EL (cell line): ENCODE measurements around the gene HAUS3.
"Not testable (repeated sequence)": the region's sequence is repeated elsewhere in the genome, so short reads cannot be mapped to it uniquely, and the experiment has no call there.

Experiments used
- DNase-seq: peaks from one replicate; pipeline ENCODE4 v3.0.0-alpha.2; 2016

The HAUS3 gene

DNA sequence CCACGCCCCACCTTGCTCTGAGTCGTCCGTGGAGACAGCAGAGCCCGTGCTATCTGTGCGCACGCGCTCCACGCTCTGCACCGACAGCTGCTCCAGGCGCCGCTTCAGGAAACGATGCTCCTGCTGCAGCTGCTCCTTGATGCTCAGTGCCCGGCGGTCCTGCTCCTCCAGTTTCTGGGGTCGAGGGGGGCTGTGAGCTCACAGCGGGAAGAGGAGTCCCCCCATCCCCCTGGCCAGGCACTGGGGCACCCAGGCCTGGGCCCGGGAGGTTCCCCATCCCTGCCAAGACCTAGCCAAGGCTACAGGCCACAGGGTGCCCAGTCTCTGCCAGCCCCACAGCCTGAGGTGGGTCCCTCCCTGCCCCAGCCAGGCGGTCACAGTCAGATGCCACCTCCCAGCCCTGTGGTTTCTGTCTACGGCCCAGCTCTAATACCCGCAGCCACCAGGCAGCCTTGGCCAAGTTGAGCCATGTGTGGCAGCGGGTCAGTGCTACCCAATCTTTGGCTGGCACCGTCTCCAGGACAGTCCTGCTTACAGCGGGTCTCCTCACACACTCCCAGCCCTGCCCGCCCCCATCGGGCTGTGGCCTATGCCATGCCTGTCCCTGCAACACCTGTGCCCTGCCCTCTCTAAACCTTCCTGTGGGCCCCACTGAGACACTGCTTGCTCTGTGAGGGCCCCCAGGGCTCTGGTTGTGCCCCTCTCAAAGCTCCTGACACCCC is 9.3 kb upstream of the HAUS3 start:
- no peak for DNase-seq

DNA sequence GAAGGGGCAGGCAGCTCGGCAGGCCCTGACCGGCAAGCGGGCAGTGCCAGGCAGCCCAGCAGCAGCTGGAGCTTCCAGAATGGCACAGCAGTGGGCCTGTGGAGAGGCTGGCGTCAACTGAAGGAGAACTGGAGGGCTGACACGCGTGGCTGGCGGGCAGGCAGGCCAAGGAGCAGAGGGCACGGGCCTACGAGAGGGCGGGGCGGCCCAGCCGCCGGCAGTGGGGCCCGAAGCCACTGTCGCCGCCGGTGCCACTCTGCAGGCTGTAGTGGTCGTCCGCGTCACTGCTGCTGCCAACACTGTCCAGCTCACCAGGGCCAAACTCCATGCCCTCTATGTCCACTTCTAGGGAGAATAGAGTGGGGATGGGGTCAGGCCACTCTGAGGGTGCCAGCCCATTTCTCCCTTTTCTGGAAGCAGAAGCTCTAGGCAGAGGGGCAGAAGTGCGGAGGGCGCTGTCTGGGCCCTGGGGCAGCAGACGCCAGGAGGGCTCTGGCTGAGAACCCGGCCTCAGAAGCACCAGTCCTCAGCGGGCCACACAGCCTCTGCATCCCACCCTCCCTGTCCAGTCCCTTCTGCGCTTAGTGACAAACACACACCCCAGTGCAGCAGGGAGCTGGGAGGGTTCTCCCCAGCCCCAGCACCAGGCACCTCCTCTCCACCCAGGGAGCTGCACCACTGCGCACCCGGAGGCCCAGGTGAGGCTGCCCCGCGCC is 8.6 kb upstream of the HAUS3 start:
- DNase-seq, result no peak

DNA sequence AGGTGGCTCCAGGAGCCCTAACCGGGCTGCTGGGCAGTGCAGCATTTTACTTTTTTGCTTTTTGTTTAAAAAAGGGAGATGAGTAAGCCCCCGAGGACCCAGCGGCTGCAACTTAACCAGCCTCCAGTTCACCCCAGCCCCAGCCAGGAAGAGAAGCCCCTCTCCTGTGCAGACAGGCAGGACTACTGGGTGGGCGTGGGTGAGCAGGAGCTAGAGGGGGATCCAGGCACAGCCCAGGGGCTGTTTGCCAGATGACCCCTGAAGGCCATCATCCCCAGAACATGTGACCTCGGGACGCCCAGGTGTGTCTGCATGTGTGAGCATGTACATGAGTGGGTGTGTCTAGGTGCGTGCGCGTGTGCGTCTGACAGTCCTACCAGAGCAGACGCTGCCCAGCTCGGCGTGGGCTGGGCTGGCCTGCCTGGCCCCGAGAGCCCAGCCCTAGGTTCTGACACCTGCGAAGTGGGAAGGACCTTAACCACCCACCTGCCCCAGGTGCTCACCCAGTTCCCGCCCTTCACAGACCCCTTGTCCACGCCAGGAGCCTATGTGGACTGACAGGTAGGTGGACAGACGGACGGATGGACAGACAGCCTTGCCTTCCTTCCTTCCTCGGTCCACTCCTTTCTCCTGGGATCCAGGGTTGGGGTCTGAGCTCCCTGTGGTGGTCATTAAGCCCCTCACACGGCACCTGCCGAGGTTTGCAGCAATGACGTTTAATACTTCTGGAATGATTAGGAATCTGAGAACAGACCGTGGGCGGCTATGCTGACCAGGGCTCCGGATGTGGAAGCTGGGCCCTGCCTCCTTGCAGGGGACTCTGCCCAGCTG is 7.8 kb upstream of the HAUS3 start:
- DNase-seq, result no peak

DNA sequence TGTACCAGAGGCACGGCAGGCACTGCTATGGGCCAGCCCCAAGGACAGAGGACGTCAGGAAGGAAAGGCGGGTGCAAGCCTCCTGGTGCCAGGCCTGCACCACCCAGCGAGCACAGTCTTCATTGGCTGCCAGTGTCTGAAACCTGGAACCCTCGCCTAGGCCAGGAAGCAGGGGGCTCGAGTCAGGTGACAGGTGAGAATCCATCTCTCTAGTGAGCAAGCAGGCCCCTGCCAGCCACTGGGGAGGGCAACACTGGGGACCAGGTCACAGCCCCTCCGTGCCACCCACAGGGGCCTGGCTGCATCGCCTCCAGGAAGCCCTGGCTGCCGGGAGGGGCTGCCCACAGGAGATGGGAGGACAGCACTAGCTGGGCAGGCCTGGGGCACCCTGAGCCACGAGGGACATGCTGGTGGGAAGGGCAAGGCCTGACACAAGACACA is 6.9 kb upstream of the HAUS3 start:
- no peak for DNase-seq

DNA sequence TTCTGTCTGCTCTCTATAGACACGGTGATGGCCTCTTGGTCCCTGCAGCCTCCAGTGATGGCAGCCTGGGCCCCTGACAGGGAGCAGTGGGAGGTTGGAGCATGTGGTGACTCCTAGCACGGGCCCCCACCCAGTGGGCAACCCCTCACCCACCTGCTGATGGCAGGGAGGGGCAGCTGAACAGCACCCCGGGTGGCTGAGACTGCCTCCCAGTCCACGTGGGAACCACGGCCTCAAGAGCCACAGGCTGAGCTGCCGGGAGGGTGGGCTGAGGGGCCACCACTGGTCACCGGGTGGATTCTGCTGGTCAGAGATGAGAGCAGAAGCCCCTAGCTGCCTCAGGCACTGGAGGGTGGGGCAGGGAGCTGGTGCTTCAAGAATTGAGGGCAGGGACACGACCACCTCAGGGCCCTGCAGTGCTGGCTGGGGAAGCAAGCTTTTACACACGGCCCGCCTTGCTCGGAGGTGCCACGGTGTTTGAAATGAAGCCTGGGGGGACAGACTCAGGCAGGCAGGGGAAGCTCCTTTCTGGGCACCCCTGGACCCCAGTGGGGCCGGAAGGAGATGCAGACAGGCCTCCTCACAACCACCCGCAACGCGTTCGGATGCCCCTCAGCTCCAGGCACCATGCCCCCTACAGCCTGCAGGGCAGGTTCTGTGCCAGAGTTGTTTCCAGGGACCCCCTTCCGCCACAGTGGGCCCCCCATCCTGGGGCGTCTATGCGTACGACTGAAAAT is 6.3 kb upstream of the HAUS3 start:
- DNase-seq, result no peak

DNA sequence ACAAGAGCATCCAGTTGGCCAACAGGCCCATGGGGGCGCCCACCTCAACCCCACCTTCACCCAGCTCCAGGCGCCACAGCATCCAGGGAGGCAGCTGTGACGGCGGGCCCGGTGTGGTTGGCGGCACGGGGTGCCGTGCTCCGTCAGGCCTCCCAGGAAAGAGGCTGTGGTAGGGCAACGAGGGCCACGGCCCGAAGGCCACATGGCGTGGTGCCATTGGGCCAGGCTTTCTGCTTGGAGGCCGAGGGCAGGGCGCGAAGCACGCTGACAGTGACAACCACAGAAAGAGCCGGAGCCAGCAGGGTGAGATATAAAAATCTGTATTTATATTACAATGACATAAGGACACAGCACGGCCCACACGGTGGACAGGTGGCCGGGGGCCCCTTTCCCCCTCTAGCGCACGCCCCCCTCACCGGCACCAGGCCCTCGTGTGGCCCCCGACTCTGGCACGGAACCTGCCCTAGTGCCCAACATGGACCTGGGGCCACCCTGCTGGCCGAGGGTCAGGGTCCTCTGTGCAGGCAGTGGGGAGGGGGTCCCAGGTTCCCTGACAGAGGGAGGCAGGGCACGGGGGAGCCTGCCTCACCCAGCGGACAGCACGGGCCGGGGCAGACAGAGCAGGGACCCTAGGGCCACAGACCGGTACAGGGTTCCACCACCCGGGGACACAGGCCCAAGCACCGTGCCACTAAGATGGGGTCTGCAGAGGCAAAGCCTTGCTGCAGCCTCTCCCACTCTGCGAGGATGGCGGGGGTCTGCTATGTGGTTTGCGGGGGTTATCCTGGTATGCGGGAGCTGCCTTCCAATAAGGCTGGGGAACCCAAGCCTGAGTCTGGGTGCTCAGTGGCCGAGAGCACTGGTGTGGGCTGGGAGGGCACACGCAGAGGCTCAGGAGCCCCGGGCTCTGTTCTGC is 5.5 kb upstream of the HAUS3 start:
- DNase-seq, result no peak

DNA sequence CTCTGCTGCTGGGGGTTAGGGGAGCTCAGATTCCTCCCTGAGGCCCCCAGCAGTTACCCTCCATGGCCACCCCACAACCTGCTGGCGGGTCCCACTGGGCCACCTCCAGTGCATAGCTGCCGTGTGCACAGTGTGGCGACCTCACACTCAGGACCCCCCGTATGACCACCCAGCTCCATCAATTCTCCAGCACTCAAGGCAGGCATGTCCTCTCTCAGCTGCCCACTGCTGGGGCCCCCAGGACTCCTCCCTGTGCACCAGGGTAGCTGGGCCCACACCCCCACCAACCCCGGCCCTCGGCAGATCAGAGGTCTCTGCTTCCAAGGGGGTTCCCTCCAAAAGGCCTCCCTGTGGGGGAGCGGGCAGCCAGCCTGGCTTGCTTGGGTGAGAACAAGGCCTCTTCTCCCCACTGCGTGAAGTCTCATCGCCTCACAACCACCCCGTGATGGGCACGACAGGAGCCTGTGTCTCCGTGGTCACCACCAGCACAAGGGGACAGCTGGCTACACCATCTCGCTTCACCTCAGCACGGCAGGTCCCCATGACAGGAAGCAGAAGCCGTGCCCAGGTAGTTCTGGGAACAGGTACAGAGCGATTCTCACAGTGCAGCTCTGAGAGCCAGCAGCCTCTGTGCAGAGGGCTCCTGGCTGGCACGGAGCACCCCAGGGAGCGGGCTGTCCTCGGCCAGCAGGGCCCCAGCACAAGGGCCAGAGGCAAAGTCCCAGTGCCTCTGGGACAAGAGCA is 4.6 kb upstream of the HAUS3 start:
- DNase-seq, result no peak

DNA sequence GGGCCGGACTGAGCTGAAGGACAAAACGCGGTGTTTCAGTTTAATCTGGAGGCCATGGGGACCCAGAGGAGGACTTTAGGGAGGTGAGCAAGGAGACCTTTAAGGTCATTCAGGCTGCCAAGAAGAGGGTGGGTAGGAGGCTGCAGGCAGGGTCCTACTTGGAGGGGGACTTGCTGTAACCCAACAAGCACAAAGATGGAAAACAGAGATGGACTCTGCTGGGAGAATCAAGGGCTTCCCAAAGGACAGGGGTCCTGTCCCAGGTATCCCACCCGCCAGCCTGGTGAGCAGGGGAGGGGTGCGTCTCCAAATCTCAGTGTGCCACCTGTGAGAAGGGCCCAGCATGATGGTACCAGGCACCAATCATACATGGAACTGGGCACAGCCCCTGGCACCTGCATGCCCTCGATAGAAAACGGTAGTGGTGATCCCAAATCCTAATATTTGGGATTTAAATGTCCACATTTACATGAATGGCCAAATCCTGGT is 3.9 kb upstream of the HAUS3 start:
- DNase-seq, result no peak

DNA sequence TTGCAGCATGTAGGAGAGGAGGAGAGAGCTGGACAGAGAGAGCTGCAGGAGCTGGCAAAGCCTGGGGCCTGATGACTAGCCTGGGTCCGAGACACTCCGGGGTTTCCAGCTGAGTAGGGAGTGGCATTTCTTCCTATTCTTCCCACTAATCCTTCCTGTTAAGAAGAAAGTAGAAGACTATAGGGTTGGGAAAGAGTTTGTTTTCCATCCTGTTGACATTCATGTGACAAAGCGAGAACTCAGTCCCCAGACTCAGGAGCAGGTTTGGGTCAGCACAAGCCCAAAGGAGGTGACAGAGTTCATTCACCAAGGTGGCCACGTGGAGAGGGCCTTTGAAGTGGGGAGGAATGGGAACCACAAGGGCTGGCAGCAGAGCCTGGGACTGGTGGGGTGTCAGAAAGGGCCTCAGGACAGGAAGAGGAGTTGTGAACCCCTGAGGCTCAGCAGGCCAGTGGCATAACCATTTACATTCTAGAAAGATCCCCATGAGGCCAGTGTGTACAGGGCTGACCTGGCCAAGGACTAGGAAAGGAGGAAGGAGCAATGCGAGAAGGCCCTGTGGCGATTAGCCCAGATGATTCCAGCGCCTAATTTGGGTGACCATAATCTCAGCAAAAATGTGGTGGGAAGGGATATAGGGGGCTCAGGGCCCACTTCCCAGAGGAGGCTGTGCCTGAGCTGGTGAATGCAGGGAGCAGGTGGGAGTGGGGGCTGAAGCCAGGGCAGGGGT is 3.3 kb upstream of the HAUS3 start:
- no peak for DNase-seq

DNA sequence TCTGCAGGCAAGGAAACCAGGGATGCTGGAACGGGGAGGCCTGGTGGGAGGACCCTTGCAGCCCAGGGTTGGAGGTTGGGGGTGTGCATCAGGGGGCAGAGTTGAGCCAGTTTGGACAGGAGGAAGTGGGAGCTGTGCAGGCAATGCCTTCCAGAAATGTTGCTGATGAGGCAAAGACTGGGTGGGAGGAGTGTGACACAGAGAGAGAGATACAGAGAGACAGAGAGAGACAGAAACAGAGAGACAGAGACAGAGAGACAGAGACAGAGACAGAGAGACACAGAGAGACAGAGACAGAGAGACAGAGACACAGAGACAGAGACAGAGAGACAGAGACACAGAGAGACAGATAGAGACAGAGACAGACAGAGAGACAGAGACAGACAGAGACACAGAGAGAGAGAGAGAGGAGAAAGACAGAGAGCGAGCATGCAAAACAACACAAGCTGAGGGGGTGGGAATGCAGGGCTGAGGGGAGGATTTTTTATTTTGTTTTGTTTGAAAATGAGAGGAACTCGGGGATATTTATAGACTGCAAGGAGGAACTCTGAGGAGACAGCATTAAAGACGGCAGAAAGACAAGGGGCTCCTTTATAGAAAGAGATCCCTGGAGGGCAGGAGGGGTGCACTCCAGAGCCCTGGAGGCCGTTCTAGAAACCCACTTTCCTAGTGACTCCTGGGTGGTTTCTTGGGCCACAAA is 1.9 kb upstream of the HAUS3 start:
- peak; percentile 49 for DNase-seq

DNA sequence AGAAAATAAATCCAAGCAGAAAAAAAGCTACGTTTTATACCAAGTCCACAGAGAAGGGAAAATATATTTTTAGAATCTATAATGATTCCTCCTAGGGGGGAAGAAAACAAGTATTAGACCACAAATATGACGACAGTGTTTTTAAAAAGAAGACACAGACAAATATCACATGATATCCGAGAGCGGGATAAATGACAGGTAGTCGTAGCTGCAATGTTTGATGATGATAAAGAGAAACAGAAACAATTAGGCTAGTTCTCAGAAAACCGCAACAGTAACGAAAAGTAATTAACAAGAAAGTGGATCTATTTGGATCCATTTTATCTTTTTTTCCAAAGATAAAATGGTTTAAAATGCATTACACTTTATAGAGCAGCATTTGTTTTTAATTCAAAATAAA is 918 bp downstream of the HAUS3 start:
- no peak for DNase-seq

DNA sequence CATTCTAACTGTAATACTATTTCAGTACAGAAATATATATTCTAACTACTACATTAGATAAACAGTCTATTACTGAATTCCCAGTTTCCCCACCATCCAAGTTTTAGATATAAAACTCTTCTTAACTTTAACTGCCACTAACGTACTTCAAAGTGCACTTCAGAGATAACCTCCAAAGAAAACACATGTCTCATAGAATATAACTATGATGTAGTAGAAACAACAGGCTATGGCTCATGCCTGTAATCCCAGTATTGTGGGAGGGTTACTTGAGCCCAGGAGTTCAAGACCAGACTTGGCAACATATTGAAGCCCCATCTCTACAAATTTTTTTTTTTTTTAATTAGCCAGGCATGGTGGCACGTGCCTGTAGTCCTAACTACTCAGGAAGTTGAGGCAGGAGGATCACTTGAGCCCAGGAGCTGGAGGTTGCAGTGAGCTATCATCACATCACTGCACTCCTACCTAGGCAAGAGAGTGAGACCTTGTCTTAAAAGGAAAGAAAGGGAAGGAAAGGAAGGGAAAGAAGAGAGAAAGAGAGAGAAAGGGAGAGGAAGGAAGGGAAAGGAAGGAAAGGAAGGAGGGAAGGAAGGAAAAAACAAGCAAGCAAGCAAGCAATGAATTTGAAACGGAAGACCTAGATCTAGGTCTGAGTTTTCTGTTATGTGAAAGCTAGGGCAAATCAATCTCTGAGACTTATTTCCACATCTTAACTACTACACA is 4.8 kb downstream of the HAUS3 start:
- no peak for DNase-seq

DNA sequence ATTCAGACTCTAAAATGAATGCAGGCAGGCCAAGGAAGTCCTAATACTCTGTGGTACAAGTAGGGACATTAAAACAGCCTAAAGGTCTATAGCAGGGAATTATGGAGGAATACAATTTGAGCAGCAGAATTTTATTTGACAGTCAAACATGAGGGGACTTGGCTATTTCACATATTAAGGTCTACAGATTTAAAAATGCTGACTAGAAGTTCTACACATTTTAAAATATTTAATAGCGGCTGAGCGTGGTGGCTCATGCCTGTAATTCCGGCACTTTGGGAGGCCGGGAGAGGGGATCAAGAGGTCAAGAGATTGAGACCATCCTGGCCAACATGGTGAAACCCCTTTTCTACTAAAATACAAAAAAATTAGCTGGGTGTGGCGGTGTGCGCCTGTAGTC is 10.8 kb downstream of the HAUS3 start:
- no peak for DNase-seq

DNA sequence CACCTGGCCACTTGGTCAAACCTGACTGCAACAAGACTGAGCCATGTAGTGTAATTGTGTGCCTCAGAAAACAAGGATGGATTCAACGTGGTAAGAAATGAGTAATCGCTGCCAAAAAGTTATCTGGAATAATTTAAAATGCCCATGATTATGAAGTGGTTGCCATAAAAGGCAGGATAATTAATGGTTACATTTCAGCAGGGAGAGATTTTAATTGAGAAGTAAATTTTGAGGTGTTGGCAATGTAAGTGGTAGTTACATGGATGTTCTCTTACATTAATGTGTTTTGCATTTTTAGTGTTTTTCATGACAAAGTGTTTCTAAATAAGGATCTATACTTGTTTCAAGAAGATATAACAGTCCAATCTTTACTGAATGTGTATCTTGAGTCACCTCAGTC is 15.7 kb downstream of the HAUS3 start:
- DNase-seq, result no peak

DNA sequence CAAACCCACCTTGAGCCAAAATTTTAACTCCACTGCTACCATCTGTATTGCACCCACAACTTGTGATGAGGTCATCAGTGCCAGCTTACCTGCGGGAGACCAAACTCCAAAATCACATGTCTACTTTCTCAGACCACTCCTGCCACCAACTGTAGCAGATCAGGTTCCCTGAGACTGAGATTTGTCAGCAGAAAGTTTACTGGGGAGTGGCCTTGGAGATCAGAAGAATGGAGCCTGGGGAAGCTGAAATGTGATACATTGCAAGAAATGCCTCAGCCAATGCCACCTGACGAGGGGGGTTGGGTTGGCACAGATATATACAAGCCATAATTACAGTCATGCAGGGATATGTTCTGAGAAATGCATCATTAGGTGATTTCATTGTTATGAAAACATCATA is 19.1 kb downstream of the HAUS3 start:
- DNase-seq, result no peak

DNA sequence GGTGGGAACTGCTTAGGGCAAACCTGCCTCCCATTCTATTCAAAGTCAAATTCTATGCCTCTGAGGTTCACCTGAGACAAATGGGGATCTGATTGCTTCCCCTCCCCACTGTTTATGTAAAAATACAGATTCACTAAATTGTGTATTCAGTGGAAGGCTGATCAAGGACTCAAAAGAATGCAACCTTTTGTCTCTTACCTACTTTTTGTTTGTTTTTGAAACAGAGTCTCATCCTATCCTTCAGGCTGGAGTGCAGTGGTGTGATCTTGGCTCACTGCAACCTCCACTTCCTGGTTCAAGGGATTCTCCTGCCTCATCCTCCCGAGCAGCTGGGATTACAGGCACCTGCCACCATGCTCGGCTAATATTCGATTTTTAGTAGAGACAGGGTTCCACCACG is 20.5 kb downstream of the HAUS3 start:
- DNase-seq, result not testable (repeated sequence)

DNA sequence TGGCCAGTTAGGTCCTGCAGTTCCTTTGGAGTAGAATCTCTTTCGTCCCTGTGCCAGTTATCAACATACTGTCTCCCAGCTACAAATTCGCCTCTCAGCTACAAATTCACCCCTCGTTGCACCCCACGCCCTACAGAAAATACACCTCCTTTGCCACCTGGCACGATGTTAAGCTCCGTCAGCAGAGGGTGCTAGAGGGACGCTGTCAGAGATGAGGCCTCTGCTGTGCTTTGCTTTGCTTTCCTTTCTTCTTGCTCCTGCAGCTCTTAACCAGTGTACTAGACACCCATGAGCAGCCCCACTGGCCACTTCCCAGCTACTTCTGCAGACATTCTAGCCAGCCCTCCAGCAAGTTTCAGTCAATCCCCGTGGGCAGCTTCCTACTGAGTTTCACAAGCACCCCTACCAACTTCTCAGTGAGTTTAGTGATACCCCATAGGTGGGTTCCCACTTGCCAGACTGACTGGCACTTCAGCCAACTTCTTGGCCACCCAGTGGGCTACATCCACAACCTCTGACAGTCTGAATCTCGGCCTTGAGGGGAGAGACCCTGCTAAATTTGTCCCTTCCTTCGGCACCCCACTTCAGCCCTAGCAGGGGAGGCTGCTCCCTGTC is 21.8 kb downstream of the HAUS3 start:
- peak; percentile 69 for DNase-seq

DNA sequence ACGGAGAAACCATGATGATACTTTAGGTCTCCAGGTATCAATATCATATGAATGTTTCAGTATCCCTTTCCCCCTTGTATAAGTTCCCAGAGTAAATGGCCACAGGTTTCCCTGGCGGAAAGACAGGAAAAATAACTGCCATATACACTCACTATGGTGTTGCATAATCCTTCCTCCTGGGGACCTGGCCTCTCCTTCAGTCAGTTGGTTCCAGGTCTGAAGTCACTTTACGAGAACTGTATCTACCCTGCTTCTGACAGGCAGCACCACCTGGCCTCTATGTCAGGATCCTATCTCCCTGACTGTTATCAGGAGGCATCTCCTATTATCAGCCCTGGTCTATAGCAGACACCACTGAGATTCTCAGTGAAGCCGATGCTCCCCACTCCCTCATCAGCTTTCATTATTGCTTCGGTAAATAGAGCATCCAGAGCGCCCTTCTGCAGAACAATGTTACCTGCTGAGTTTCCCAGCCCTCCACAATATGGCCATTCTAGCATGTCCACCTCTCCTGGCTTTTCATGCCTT is 22.6 kb downstream of the HAUS3 start:
- no peak for DNase-seq
